Measurements from ENCODE around the gene FHL3. TPM values are rescaled to one million over a fixed set of nuclear protein-coding genes. Genes with fewer than 3 reads are reported as not detected.
"Not testable (repeated sequence)": the region's sequence is repeated elsewhere in the genome, so short reads cannot be mapped to it uniquely, and the experiment has no call there.

FHL3 gene
- total RNA-seq, 1 donor from 2014 or later: 12.6 TPM

DNA sequence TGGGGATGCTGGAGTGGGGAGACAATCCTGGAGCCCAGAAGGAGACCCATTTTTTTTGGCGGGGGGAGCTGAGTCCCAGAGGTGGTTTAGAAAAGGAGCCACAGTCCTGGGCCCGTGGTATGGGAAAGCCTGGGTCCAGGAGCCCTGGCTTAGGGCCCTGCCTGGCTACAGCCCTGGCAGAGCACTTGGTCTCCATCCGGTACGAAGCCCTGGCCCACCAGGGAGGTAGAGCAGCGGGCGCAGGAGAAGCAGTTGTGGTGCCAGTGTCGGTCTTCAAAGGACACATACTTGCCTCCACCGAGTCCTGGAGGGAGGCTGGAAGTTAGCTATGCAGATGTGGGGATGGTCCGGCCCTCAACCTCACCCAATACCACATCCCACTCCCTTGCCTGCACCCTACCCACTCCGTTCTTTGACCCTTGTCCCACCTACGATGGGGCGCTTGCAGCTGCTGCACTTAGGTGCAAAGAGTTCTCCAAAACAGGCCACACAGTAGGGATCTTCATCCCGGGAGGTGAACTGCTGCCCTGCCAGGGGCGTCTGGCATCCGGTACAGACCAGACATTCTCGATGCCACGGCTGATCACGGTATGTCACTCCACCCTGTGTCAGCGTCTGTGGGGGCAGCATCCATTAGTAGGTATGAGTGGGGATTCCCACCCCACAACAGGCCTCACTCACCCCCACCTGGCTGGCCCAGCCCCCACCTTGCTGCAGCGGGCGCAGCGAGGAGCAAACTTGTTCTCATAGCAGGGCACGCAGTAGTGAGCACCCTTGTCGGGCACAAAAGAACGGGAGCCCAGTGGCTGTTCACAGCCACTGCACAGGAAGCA, 7.8 kb downstream of the FHL3 start:
- intact Hi-C loops (cut with micrococcal nuclease): no loop called here

DNA sequence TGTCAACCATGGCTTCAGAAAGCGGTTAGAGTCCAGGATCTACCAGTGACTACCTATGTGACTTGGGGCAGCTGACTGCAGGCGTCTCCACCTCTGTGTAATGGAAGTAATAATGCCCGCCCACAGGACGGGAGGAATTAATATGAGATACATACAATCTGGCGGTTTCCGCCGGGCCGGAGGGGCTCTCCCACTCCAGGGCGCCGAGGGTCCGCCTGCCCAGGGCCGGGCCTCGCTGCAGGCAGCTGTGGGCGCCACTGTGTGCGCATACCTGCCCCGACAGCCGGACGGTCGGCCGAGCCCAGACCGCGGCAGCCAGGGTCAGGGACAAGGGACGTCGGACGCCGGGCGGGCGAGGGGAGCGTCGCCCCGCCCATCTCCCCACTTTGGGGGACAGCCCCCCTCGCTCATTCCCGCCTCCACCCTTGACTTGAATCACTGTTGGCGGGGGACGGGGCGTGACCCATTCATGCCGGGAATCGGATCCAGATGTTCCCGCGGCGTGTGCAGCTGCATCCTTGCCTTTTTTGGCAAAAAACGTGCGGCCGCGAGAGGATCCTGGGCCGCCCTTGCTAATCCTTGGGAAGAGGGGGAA, 9.5 kb downstream of the FHL3 start:
- intact Hi-C loops (cut with micrococcal nuclease): loop anchor here (1.0 kb wide), 2 partner anchors 7 to 13 kb away; no protein-coding TSS in a partner anchor

DNA sequence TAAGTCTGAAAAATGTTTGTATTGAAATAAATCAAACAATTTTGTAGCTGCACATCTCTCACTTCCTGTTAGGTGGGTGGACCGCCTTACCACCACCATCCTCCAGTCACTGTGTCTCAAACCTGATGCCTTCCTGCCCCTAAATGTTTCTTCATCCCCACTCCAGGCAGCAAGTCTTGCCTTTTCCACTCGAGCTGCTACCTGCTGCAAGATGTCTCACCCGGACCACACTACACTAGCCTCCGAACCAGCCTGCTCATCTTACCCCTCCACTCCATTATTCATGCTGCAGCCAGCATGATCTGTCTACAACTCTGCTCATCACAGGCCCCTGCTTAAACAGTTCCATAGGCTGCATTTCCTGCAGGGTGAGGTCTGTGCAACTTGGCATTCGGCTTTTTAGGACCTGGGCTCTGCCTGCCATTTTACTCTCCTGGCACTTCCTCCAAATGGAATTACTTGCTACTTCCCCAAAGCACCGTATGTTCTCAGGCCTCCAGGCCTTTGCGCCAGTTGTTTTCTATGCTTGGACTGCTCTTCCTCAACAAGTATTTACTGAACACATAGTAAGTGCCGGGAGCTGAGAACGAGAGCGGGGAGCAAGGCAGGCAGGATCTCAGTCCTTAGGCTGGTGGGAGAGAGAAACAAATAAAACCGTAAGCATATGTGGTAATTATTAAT, 10.3 kb downstream of the FHL3 start:
- intact Hi-C loops (cut with micrococcal nuclease): loop anchor here (1.0 kb wide), 2 partner anchors 8 to 14 kb away; no protein-coding TSS in a partner anchor

DNA sequence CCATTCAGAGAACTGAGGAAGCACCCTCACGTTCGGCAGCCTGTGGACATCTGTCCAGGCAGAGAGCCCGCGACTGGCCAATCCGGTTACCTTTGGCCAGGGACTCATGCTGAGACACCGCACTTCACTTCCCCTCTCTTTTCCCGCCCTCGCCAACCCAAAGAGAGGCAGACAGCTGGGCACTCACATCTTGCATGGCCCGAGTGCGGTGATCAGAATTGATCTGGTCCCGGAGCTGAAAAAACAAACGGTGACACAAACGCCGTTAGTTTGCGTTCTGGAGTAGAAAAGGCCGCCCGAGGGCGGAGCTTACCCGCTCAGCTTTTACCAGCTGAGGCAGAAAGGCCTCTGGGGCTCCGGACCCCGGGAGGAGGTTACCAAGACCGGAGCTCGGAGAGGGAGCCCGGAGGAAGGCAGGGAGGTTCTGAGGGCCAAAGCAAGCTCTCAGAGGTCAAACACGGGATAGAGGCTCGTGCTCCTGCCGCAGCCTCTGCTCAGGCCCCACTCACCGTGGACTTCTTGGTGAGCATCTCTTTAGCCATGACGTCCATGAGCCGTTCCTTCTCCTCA, 15.9 kb downstream of the FHL3 start:
- intact Hi-C loops (cut with micrococcal nuclease): loop anchor here (1.0 kb wide), 2 partner anchors 58 to 435 kb away; partner anchors contain the start of gene SNIP1

DNA sequence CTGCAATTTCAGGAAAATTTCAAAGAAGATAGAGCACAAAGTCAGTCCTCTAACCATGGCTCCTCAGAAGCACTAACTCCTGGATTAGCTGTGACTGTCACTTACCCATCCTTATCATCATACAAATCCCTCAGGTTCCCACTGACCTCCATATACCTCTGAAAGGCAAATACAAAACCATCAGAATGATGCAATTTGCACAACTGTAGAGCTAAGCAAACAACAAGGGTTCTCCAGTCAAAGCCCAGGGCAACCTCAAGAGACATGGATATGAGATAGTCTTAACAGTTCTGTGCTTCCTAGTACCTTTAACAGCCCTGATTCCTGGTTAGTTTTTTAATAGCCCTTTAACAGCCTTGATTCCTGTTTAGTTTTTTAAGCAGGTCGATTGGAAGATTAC, 17.6 kb downstream of the FHL3 start:
- intact Hi-C loops (cut with micrococcal nuclease): no loop called here

DNA sequence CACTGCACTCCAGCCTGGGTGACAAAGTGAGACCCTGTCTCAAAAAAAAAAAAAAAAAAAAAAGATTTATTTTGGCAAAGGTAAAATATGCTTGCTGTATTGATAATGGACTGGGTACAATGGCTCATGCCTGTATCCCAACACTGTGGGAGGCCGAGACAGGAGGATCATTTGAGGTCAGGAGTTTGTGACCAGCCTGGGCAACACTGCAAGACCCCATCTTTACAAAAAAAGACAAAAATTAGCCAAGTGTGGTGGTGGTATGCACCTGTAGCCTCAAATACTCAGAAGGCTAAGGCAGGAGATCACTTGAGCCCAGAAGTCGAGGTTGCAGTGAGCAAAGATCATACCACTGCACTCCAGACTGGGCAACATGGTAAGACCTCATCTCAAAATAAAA, 21.8 kb downstream of the FHL3 start:
- intact Hi-C loops (cut with micrococcal nuclease): loop anchor here (5.0 kb wide), 1 partner anchor 34 kb away; no protein-coding TSS in a partner anchor

DNA sequence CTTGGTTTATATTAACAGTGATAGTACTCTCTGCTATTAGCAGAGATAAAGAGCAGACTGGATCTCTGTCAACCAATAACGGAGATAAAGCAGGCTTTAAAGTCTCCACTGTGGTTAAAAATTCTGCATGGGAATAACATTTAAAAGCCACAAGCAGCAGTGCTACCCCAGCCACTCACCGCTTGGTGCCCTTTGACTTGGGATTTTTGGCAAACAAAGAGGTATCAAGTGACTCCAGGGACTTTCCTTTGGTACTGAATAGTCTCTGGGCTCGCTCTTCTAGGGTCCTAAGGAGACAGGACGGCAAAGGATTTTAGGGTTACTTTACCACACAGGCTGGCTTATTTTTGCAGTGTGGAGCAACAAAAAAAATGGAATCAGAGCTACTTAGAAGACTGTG, 26.8 kb downstream of the FHL3 start:
- intact Hi-C loops (cut with micrococcal nuclease): no loop called here

DNA sequence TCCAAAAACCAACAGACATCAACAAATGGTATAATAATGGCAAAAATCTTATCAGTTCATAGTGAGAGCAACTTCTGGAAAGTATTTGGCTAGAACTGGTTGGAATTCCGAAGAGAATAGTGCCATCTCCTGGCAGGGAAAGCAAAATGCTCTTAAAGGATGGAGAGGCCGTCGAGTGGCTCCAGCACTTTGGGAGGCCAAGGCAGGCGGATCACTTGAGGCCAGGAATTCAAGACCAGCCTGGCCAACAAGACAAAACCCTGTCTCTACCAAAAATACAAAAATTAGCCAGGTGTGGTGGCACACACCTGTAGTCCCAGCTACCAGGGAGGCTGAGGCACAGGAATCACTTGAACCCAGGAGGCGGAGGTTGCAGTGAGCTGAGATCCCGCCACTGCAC, 30.2 kb downstream of the FHL3 start:
- intact Hi-C loops (cut with micrococcal nuclease): loop anchor here (1.0 kb wide), 1 partner anchor 85 kb away; no protein-coding TSS in a partner anchor

DNA sequence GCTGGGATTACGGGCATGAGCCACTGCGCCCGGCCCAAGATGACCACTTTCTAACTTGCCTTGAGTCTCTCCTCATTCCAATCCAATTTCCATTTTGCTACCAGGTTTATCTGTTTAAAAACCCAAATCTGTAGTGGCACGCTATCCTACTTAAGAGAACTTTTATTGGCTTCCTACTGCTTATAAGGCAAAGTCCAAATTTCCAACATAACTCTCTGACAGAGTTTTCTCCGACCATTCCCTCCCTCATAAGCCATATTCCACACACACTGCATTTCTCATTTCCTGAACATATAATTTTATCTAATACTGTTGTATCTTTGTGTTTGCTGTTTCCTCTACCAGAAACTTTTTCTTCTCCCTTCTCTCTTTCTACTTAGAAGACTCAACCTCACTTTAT, 30.7 kb downstream of the FHL3 start:
- intact Hi-C loops (cut with micrococcal nuclease): no loop called here

DNA sequence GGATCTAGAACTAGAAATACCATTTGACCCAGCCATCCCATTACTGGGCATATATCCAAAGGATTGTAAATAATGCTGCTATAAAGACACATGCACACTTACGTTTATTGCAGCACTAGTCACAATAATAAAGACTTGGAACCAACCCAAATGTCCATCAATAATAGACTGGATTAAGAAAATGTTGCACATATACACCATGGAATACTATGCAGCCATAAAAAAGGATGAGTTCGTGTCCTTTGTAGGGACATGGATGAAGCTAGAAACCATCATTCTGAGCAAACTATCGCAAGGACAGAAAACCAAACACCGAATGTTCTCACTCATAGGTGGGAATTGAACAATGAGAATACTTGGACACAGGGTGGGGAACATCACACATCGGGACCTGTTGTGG, 31.6 kb downstream of the FHL3 start:
- intact Hi-C loops (cut with micrococcal nuclease): not testable (repeated sequence)

DNA sequence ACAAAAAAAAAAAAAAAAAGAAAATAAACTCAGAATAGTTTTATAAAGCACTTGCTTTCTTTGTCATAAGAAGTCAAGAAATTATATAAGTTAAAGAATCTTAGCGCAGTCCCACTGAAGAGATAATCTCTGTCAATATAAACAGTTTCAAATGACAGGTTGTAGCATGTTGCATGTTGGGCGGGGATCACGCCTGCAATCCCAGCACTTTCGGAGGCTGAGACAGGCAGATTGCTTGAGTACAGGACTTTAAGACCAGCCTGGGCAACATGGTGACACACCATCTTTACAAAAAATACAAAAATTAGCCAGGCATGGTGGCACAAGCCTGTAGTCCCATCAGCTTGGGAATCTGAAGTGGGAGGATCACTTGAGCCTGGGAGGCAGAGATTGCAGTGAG, 40.0 kb downstream of the FHL3 start:
- intact Hi-C loops (cut with micrococcal nuclease): no loop called here

DNA sequence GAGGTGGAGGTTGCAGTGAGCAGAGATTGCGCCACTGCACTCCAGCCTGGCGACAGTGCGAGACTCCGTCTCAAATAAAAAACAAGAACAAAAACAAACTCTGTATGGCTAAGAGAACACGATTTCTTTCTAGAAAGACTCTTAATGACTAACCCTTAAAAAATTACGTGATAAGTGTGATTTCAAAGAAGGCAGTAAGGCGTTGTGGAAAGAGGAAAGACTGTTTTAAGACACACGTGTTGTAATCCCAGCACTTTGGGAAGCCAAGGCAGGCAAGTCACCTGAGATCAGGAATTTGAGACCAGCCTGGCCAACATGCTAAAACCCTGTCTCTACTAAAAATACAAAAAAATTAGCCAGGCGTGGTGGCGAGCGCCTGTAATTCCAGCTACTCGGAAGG, 41.2 kb downstream of the FHL3 start:
- intact Hi-C loops (cut with micrococcal nuclease): not testable (repeated sequence)

DNA sequence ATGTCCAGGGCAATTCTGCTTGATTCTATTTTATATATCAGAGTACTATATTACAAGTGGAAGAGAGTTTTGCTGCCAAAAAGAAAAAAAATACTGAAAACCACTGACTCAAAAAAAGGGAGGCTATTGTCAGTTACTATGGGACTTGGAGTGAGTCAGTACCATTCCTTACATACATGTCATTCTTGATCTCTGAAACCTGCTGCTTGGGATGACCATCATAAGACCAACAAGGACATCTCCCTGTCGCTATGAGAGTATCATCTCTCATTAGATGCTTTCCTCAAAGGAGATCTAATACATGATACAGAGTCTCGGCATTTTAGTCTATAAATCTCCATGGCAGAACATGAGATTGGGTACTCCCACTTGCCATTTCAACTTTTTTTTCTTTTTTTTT, 46.6 kb downstream of the FHL3 start:
- intact Hi-C loops (cut with micrococcal nuclease): no loop called here

DNA sequence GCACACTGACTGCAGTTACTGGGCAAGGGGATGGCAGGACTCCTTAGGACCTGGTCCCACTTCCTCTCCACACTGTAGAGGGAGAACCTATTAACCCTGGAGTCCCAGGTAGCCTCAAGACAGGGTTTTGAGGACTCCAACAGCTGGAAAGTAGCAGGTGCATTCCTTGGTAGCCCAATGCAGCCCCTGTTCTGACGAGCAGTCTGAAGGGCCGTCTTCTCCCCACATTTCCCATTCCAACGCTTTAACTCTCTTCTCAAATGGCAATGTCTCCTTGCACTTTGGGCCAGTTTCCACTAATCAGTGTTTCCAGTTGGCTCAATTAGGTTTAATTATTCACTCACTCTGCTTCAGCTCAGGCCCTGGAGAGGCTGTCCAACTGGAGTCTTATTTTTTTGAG, 49.6 kb downstream of the FHL3 start:
- intact Hi-C loops (cut with micrococcal nuclease): no loop called here

DNA sequence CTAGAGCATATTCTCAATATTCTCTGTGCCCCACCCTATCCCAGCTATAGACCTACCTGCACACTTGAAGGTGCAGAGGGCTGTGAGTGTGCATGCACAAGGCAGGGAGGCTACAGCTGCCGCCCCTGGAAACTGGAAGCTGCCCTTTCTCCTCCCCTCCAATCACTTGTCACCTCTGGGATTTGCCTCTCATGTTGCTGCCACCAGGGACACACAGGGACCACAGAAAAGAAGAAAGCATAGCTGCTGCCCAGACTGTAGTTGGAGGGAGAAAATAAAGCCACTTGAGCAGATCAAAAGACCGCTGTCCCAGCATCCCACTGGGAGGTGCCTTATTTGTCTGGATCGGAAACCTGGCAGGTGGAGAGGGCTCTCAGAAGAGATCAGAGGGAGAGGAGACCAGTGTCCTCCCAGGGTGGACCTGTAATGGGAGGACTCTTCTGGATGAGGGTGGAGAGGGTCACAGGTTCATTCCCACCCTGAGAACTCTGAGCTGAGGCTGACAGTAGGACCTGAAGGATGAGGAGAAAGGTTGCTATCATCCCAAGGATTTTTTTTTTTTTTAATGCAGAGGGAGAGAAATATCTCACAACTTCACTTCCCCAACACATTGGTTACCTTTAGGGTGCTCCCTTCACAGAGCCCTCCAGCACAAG, 50.9 kb downstream of the FHL3 start:
- intact Hi-C loops (cut with micrococcal nuclease): no loop called here

DNA sequence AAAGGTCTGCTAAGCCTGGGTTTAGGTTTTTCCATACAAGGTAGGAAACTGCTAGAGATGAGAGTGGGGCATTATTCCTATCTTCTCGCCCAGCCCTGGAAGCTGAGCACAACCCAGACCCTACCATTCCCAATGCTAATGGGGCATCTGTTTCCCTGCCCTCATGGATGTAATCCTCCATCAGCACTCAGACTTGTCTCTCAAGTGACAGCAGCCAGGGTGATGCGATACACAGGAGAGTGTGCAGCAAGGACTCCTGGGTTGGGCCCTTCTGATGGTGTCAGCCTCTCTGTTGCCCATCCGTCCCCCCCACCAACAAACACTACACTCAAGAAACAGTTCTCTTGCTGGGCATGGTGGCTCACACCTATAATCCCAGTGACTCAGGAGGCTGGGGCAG, 52.6 kb downstream of the FHL3 start:
- intact Hi-C loops (cut with micrococcal nuclease): no loop called here

DNA sequence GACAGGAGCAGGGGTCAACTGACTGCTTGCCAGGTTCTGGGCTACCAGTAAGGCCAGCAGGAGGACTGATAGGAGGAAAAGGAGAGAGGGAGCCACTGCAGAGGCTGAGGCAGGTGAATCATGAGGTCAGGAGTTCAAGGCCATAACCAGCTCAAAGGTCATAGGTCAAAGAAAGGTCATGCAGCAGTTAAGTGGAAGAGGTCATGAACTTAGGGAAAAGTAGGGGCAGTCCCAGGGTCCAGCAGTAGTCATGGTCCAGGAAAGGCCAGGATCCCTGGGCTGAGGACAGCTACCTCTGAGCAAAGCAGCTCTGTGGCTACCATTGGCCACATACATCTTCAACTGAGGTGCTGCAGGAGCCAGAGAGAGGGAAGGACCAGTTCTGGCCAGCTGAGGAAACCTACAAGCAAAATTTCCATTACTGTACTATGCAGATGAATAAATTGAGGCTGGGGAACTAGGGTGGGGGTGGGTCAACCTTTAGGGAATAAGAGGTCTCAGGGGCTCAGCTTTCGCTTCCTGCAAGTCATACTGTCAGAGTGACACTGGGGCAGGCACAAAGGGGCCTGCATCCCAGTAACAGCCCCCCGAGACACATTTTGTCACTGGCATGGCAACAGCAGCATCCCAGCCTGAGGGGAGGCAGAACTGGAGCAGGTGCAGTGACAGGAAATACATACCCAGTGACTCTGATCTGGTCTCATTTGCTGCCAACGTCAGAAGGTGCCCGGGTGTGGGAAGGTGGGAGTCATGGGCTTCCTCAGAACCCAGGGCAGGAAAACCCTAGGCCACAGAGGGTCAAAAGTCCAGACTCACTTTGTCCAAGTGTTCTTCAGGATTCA, 53.3 kb downstream of the FHL3 start:
- intact Hi-C loops (cut with micrococcal nuclease): no loop called here

DNA sequence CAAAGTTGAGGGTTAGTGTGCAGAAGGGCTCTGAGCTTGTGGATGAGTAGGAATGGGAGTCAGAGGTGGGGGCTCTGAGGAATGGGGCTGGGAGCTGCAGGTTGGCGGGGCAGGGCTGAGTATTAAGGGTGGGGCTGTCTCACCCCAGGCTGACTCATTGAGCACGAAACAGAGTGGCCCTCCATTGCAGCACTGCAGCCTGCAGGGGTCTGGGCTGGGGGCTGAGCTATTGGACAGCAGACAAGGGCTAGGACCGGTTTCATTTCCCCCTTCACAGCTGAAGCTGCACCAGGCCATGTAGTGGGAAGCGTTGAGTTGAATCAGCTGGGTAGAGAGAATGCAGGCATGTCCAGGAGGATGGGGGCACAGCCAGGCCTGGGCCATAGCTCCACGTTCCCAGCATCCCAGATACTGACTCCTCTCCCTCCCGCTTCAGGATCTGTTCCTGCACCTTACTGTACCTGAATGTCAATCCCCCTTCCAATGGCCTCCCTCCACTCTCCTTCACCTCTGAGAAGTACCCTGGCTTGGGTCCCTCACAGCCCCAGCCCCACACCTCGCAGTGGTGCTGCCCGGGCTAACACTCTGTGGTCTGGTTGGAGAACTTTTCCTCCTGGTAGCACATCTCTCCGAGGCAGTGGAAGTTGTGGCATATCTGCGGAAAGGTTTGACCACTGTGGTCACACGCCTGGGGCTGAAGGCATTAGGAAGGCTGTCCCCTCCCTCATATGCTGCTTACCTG, 54.1 kb downstream of the FHL3 start:
- intact Hi-C loops (cut with micrococcal nuclease): no loop called here

DNA sequence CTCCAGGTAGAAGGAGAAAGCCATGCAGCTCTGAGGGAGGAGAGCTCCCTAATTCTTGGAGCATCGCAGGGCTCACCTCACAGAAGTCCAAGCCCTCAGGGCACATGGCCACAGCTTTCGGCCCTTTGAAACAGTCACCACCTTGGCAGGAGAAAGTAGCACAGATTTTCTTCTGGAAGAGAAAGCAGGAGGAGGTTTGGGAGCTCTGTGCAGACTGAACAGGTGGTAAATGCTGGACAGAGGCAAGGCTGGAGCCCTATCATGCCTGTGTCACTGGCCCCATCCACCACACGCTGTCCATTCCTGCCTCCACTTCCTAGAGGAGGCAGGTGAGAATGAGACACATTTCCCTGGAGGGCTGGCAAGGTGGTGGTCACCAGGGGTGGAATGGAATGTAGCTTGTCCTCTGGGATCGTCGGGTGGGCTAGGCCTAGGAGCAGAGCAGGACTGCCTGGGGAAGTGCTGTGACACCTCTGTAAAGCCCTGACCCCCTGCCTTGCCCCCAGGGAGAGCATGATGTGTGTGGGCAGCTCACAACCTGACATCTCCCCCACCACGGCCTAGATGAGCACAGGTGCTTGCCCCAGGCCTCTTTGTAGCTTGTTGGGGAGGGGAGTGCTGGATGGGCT, 55.7 kb downstream of the FHL3 start:
- intact Hi-C loops (cut with micrococcal nuclease): loop anchor here (5.0 kb wide), 1 partner anchor 92 kb away; the partner anchor contains the start of gene MTF1

Data from T-helper 1 cell treated with Interleukin-12 subunit alpha and Interleukin-12 subunit beta and Interleukin-4 antibody, amounts not matched to agents 30 ng/mL and 1 ng/mL, for 36 hours (primary cell).